Measurements from ENCODE around the gene KPNA6. TPM values are rescaled to one million over a fixed set of nuclear protein-coding genes. Genes with fewer than 3 reads are reported as not detected.
A peak's percentile ranks its signal among the peaks of the same experiment; 100 is the strongest.

Gene KPNA6
- total RNA-seq, 6 experiments from 2014 or later: 23.4 to 44.6 (median 34.0) TPM

DNA sequence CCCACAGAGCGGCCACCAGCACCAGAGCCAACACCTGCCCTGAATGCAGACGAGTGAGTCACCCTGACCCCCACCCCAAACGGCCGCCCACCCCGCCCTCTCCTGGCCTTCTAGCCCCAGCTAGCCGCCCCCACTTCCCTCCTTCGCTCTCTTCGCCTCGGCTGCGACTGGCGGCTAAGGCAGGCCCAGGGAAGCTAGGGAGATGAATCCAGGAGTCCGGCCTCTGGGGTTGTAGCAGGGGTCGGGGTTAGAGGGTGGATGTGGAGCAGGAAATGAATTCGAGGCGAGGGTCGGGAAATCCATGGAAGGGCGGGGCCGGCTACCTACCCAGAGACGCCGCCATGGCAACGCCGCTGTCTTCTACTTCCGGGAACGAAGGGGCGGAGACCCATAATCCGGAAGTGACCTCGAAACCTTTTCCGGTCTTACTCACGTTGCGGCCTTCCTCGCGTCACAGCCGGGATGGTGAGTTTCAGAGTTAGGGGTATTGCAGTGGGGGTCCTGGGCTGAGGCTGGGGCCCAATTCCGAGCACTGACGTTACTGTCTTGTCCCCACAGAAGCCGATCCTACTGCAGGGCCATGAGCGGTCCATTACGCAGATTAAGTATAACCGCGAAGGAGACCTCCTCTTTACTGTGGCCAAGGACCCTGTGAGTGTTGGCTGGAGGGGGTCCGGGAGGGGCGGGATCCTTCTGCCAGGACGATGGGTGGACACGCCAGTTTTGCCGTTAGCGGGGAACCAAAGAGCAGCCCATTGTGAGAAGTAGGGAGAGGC lies 114.3 kb downstream of the KPNA6 start, which contains the start of the genes EIF3I and TMEM234:
TSS of gene EIF3I (plus strand) at position 428 of the 776 bp plus-strand sequence. CDS start at position 463, 35 bp downstream.
TSS of gene TMEM234 (minus strand) at position 374 of the 776 bp plus-strand sequence. CDS start at position 343, 31 bp downstream.
- intact Hi-C loops (cut with DNase I): no loop called here
- Histone ChIP-seq H3K36me3 (peaks cover 0 to 25% (median 13%) of the 10 kb centered on the region in 4 donors), H3K4me3 (peak within 1 kb of the TSS; percentile 73 to 93 (median 91)), H3K4me1 (peaks cover 0 to 30% (median 15%) of the 10 kb centered on the region in 4 donors), H3K9me3 (no peaks in the 10 kb centered on the region), H3K27ac (peak within 1 kb of the TSS; percentile 74 to 88 (median 81)), H3K27me3 (no peaks in the 10 kb centered on the region)
- 2% methylated on average over 28 of the region's 46 CpGs for WGBS (ENCODE audit: insufficient coverage, low coverage, low lambda C conversion rate, missing lambda C conversion rate)
- peak; percentile 70 for TF ChIP-seq POLR2A (IDR thresholded peaks at IDR 0.05)
- TF ChIP-seq, protein P1, sequence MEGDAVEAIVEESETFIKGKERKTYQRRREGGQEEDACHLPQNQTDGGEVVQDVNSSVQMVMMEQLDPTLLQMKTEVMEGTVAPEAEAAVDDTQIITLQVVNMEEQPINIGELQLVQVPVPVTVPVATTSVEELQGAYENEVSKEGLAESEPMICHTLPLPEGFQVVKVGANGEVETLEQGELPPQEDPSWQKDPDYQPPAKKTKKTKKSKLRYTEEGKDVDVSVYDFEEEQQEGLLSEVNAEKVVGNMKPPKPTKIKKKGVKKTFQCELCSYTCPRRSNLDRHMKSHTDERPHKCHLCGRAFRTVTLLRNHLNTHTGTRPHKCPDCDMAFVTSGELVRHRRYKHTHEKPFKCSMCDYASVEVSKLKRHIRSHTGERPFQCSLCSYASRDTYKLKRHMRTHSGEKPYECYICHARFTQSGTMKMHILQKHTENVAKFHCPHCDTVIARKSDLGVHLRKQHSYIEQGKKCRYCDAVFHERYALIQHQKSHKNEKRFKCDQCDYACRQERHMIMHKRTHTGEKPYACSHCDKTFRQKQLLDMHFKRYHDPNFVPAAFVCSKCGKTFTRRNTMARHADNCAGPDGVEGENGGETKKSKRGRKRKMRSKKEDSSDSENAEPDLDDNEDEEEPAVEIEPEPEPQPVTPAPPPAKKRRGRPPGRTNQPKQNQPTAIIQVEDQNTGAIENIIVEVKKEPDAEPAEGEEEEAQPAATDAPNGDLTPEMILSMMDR (IDR thresholded peaks at IDR 0.05): no peak
- ATAC-seq (peak; percentile 92 to 97 (median 95)), DNase-seq (peak; percentile 92 to 94 (median 94))

DNA sequence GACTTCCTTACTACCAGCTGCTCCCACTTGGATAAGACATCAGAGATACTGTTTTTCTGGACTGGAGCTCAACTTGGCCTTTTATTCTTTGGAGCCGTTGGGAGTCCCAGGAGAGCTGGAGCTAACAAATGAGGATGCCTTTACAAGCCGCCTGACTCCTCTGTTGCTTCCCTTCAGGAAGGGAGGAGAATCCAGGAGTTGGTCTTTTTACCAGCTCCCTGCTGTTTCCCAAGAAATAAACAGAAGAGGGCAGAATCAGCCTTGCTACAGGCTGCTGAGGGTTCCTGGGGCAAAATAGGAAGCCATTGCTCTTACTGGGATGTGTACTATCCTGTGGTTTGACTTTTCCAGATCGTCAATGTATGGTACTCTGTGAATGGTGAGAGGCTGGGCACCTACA lies 115.8 kb downstream of the KPNA6 start:
- no peak for DNase-seq
- Histone ChIP-seq H3K4me1 (peaks cover 0 to 30% (median 15%) of the 10 kb centered on the region in 4 donors), H3K9me3 (no peaks in the 10 kb centered on the region), H3K36me3 (peaks cover 0 to 41% (median 20%) of the 10 kb centered on the region in 4 donors), H3K4me3 (no peak overlapping the region), H3K27ac (peak overlapping the region; percentile 28 to 81 (median 74)), H3K27me3 (no peaks in the 10 kb centered on the region)
- TF ChIP-seq, protein P1 (IDR thresholded peaks at IDR 0.05): no peak
- no peak for TF ChIP-seq POLR2A (IDR thresholded peaks at IDR 0.05)
- intact Hi-C loops (cut with DNase I): no loop called here
- ATAC-seq: no peak
- 58% methylated on average over 2 of the region's 3 CpGs for WGBS (ENCODE audit: insufficient coverage, low coverage, low lambda C conversion rate, missing lambda C conversion rate)

DNA sequence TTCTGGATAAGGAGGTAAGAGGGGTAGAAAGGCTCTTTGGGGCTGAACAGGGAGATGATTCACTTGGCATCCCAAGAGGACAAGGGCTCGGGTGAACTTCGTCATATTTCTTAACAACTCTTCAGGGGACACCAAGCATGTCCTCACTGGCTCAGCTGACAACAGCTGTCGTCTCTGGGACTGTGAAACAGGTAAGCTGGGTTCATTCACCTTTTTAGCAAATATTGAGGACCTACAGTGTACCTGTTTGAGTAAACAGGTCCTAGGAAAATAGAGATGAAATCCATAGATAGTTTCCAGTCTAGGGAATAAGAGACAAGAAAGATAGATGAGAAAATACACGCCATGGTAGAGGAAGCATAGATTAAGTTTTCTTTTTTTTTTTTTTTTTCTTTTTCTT lies 116.4 kb downstream of the KPNA6 start:
- H3K9me3 ChIP-seq: no peaks in the 10 kb centered on the region
- no peak for DNase-seq
- WGBS (ENCODE audit: insufficient coverage, low coverage, low lambda C conversion rate, missing lambda C conversion rate): 31% methylated on average over 4 of the region's 4 CpGs
- H3K36me3 ChIP-seq: peaks cover 0 to 47% (median 24%) of the 10 kb centered on the region in 4 donors
- peak overlapping the region in 2 of 3 donors; percentile 74 to 81 for H3K27ac ChIP-seq
- H3K4me3 ChIP-seq: no peak overlapping the region
- TF ChIP-seq POLR2A (IDR thresholded peaks at IDR 0.05): no peak
- TF ChIP-seq, protein P1 (IDR thresholded peaks at IDR 0.05): no peak
- ATAC-seq: peak; percentile 50 to 73 (median 60)
- intact Hi-C loops (cut with DNase I): no loop called here
- H3K4me1 ChIP-seq: peaks cover 0 to 30% (median 15%) of the 10 kb centered on the region in 4 donors
- H3K27me3 ChIP-seq: no peaks in the 10 kb centered on the region

Small RNA genes lying within 50 kb of the gene (microRNA-seq; reads per million reads assigned to microRNA genes)
- gene MIR5585: 0 reads per million in 2 donors

Small RNA genes lying within 50 kb of the gene (small RNA-seq; reads per million reads assigned to genes)
- gene MIR5585 (0 reads per million in 2 experiments), gene RF00017 (0 reads per million in 2 experiments)

Other genes with a start within 250 kb of the KPNA6 start
- 100 to 1,000 TPM in 4 of 6 experiments, 10 to 100 TPM in 2; 66.3 to 143 (median 117) TPM for gene PTP4A2, start 169.7 kb upstream of the KPNA6 start, total RNA-seq
- gene KHDRBS1, start 94.2 kb upstream of the KPNA6 start, total RNA-seq: 10 to 100 TPM; 22.8 to 38.2 (median 34.0) TPM
- gene TMEM39B, start 35.1 kb upstream of the KPNA6 start, total RNA-seq: 10 to 100 TPM in 1 of 6 experiments, 1 to 10 TPM in 5; 4.0 to 10.3 (median 6.3) TPM
- 10 to 100 TPM; 26.0 to 39.6 (median 33.5) TPM for gene TXLNA, start 71.6 kb downstream of the KPNA6 start, total RNA-seq
- 1 to 10 TPM in 2 of 6 experiments, under 1 TPM in 4; 0.56 to 1.3 (median 0.68) TPM for gene CCDC28B, start 92.5 kb downstream of the KPNA6 start, total RNA-seq
- gene IQCC, start 97.6 kb downstream of the KPNA6 start, total RNA-seq: under 1 TPM; 0.27 to 0.87 (median 0.41) TPM
- not detected for gene DCDC2B, start 101.0 kb downstream of the KPNA6 start, total RNA-seq
- gene TMEM234, start 114.3 kb downstream of the KPNA6 start, total RNA-seq: 1 to 10 TPM; 3.4 to 7.2 (median 5.9) TPM
- gene EIF3I, start 114.4 kb downstream of the KPNA6 start, total RNA-seq: 100 to 1,000 TPM in 2 of 6 experiments, 10 to 100 TPM in 4; 67.5 to 130 (median 71.9) TPM
- 1 to 10 TPM; 1.3 to 9.4 (median 5.2) TPM for gene FAM167B, start 139.2 kb downstream of the KPNA6 start, total RNA-seq
- 1 to 10 TPM in 4 of 6 experiments, under 1 TPM in 2; 0.73 to 1.7 (median 1.1) TPM for gene LCK, start 143.2 kb downstream of the KPNA6 start, total RNA-seq
- 10 to 100 TPM; 24.0 to 40.6 (median 32.4) TPM for gene HDAC1, start 184.0 kb downstream of the KPNA6 start, total RNA-seq
- 10 to 100 TPM in 5 of 6 experiments, 1 to 10 TPM in 1; 10.0 to 24.4 (median 14.2) TPM for gene MARCKSL1, start 228.2 kb downstream of the KPNA6 start, total RNA-seq